ENCODE measurements around the gene ZBTB7A.

The ZBTB7A gene

DNA sequence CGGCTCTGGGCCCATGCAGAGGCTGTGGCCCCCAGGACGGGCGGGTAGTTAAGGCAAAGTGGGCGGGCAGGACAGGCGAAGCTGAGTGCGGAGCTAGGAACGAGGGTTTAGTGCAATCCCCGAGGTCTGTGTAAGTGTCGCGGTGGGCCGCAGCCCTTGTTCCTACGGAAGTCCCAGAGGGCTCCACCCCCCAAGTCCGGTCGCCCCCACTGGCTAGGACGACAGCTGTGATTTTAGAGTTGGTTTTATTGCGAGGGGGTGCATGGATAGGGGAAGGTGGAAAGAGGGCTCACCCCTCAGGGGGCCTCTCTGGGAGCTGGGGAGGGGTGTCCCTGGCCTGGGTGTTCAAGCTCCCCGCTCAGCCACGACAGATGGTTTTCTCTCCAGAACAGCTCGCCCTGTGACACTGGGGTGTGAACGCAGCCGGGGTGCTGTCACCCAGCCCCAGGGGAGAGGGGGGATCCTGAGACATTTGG is 21.7 kb downstream of the ZBTB7A start:
- H3K4me3 ChIP-seq (ENCODE audit: low read depth, low read length): no peak overlapping the region
- TF ChIP-seq, protein P1, sequence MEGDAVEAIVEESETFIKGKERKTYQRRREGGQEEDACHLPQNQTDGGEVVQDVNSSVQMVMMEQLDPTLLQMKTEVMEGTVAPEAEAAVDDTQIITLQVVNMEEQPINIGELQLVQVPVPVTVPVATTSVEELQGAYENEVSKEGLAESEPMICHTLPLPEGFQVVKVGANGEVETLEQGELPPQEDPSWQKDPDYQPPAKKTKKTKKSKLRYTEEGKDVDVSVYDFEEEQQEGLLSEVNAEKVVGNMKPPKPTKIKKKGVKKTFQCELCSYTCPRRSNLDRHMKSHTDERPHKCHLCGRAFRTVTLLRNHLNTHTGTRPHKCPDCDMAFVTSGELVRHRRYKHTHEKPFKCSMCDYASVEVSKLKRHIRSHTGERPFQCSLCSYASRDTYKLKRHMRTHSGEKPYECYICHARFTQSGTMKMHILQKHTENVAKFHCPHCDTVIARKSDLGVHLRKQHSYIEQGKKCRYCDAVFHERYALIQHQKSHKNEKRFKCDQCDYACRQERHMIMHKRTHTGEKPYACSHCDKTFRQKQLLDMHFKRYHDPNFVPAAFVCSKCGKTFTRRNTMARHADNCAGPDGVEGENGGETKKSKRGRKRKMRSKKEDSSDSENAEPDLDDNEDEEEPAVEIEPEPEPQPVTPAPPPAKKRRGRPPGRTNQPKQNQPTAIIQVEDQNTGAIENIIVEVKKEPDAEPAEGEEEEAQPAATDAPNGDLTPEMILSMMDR (IDR thresholded peaks at IDR 0.05; ENCODE audit: low read depth, low read length): no peak
- TF ChIP-seq MAX (IDR thresholded peaks at IDR 0.05; ENCODE audit: low read depth, low read length) (no peak), MYC (IDR thresholded peaks at IDR 0.05; ENCODE audit: low read depth, low read length) (no peak), POLR2A (IDR thresholded peaks at IDR 0.05; ENCODE audit: extremely low read depth, insufficient read length) (no peak)
- DNase-seq (ENCODE audit: low read depth): no peak

DNA sequence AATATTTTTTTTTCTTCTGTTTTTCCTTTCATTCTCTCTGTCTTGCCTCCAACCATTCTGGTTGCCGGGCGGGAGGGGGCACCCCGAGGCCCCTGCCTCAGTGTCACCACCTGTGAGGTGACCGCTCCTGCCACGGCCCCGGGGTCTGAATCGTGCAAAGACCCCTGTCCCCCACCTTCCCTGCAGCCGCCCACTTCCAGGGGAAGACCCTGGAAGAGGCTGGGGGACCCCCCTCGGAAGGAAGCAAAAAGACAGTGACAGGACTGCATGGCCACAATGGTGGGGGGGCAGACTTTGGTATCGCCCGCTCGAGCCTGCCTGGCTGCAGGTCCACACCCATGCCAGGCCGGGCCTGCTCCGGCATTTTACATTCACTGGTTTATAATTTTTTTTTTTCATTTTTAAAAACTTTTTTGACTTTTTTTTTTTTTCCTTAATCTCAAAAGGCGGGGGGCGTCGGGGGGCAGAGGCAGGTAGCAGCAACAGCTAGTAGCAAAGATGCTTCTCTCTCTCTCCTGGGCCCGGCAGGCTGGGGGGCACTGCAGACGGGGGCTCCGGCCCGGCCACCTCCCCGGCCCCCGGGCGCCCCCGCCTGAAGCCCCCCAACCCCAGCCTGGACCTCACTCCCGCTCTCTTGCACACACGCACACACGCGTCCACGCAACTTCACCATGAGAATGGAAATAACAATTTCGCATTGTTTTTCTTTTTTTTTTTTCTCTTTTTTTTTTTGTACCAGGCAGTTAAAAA is 22.6 kb downstream of the ZBTB7A start:
- TF ChIP-seq, protein P1 (IDR thresholded peaks at IDR 0.05; ENCODE audit: low read depth, low read length): no peak
- TF ChIP-seq MYC (IDR thresholded peaks at IDR 0.05; ENCODE audit: low read depth, low read length) (no peak), POLR2A (IDR thresholded peaks at IDR 0.05; ENCODE audit: extremely low read depth, insufficient read length) (no peak), MAX (IDR thresholded peaks at IDR 0.05; ENCODE audit: low read depth, low read length) (no peak)
- no peak for DNase-seq (ENCODE audit: low read depth)
- H3K4me3 ChIP-seq (ENCODE audit: low read depth, low read length): no peak overlapping the region

GRCh38 chr19:4043401-4043800 is 23.3 kb downstream of the ZBTB7A start:
- no peak overlapping the region for H3K4me3 ChIP-seq (ENCODE audit: low read depth, low read length)
- TF ChIP-seq, protein P1 (IDR thresholded peaks at IDR 0.05; ENCODE audit: low read depth, low read length): no peak
- TF ChIP-seq MAX (IDR thresholded peaks at IDR 0.05; ENCODE audit: low read depth, low read length): no peak
- no peak for TF ChIP-seq POLR2A (IDR thresholded peaks at IDR 0.05; ENCODE audit: extremely low read depth, insufficient read length)
- TF ChIP-seq MYC (IDR thresholded peaks at IDR 0.05; ENCODE audit: low read depth, low read length): no peak
- DNase-seq (ENCODE audit: low read depth): no peak

DNA sequence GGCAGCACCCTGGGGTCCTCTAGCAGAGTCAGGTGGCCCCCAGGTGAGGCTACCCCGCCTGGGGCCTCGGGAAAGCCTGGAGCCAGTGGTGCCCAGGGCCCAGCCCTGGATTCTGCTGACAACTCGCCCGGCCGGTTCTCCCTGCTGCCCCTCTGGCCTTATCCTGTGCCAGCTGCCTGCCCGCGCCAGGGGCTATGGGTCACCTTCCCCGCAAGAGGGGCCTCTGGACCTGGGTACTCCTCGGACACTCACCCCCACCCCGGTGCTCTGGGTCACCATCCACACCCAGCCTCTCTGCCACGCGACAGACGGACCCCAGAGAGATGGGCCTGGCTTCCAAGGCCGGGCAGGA is 24.0 kb downstream of the ZBTB7A start:
- no peak overlapping the region for H3K4me3 ChIP-seq (ENCODE audit: low read depth, low read length)
- no peak for DNase-seq (ENCODE audit: low read depth)

DNA sequence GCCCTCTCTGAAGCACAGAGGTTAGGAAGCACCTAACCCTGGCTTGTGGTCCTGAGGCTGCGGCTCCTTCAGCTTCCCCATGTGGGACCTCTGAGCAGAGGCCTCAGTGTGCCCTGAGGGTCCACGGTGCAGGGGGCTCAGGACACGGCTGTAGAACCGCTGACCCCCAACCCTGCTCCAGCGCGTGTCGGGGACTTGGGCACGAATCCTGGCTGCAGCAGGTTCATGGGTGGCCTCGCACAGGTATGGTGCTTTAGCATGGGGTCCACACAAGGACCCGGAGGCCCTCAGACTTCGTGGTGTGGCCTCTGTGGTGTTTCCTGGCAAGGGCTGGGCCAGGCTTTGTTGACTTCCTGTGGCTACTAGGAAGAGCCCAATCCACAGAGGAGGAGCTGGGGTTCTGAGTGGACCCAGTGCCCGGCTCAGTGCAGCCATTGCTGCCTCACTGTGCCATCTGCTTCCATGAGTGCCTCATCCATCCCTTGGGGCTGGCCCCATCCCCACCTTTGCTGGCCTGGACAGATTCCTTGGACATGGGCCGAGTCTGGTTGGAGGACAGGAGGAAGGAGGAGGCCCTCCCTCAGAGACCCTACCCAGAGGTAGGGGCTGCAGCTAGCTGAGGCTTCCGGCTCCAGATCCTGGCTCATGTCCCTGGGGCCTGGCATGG is 24.5 kb downstream of the ZBTB7A start:
- TF ChIP-seq POLR2A (IDR thresholded peaks at IDR 0.05; ENCODE audit: extremely low read depth, insufficient read length) (no peak), MAX (IDR thresholded peaks at IDR 0.05; ENCODE audit: low read depth, low read length) (no peak), MYC (IDR thresholded peaks at IDR 0.05; ENCODE audit: low read depth, low read length) (no peak)
- TF ChIP-seq, protein P1 (IDR thresholded peaks at IDR 0.05; ENCODE audit: low read depth, low read length): no peak
- H3K4me3 ChIP-seq (ENCODE audit: low read depth, low read length): no peak overlapping the region
- DNase-seq (ENCODE audit: low read depth): no peak

More for the DNA sequence above, 24.0 kb downstream of the ZBTB7A start:
- TF ChIP-seq POLR2A (IDR thresholded peaks at IDR 0.05; ENCODE audit: extremely low read depth, insufficient read length): no peak
- TF ChIP-seq MYC (IDR thresholded peaks at IDR 0.05; ENCODE audit: low read depth, low read length): no peak
- TF ChIP-seq, protein P1 (IDR thresholded peaks at IDR 0.05; ENCODE audit: low read depth, low read length): no peak
- no peak for TF ChIP-seq MAX (IDR thresholded peaks at IDR 0.05; ENCODE audit: low read depth, low read length)

All from NB4 (cell line).